ENCODE data around the gene GAL3ST3. TPM values are rescaled to one million over a fixed set of nuclear protein-coding genes. Genes with fewer than 3 reads are reported as not detected.

The GAL3ST3 gene
- total and polyA plus RNA-seq, 10 donors, result 0.03 to 0.04 (median 0.03) TPM; not detected in 7

DNA sequence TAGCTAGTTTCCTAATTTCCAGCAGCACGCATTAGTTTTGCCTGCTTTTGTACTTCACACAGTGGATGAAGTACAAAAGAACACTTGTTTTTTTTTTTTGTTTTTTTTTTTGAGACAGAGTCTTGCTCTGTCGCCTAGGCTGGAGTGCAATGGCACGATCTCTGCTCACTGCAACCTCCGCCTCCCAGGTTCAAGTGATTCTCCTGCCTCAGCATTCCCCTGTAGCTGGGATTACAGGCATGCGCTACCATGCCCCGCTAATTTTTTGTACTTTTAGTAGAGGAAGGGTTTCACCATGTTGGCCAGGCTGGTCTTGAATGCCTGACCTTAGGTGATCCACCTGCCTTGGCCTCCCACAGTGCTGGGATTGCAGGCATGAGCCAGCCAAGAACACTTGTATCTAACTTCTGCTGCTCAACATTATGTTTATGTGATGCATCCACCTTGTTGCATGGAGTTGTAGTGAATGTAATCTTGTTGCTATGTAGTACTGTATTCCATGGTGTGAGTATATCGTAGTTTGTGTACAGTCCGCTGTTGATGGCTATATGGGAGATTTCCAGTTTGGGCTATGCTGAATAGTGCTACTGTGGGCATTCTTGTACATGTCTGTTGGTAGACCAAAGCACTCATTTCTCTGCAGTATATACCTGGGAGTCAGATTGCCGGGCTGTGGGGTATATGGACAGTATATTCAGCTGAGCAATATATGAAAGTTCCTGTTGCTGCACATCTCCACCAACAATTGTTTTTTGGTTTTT, 38.4 kb upstream of the GAL3ST3 start:
- WGBS, 5 donors, result 91 to 96% (median 94%) methylated on average over 7 to 9 of the region's 9 CpGs
- Histone ChIP-seq H3K4me1 (peaks cover 21 to 81% (median 42%) of the 10 kb centered on the region in 6 donors), H3K9me3 (no peaks in the 10 kb centered on the region), H3K36me3 (peaks cover 0 to 5% (median 0%) of the 10 kb centered on the region in 6 donors), H3K27ac (peak overlapping the region in 2 of 8 donors; percentile 8 to 44), H3K4me3 (no peak overlapping the region), H3K27me3 (replicated peaks in 1 of 7) (no peaks in the 10 kb centered on the region)
- no peak for DNase-seq
- TF ChIP-seq POLR2A (IDR thresholded peaks at IDR 0.05) (no peak), POLR2AphosphoS5 (IDR thresholded peaks at IDR 0.05) (no peak)
- TF ChIP-seq, protein P1, sequence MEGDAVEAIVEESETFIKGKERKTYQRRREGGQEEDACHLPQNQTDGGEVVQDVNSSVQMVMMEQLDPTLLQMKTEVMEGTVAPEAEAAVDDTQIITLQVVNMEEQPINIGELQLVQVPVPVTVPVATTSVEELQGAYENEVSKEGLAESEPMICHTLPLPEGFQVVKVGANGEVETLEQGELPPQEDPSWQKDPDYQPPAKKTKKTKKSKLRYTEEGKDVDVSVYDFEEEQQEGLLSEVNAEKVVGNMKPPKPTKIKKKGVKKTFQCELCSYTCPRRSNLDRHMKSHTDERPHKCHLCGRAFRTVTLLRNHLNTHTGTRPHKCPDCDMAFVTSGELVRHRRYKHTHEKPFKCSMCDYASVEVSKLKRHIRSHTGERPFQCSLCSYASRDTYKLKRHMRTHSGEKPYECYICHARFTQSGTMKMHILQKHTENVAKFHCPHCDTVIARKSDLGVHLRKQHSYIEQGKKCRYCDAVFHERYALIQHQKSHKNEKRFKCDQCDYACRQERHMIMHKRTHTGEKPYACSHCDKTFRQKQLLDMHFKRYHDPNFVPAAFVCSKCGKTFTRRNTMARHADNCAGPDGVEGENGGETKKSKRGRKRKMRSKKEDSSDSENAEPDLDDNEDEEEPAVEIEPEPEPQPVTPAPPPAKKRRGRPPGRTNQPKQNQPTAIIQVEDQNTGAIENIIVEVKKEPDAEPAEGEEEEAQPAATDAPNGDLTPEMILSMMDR (IDR thresholded peaks at IDR 0.05 in 8 of 11, conservative IDR thresholded peaks at IDR 0.05 in 3 of 11), result no peak
- intact Hi-C loops (cut with DNase I; ENCODE audit: low total_unique reads), result no loop called here

DNA sequence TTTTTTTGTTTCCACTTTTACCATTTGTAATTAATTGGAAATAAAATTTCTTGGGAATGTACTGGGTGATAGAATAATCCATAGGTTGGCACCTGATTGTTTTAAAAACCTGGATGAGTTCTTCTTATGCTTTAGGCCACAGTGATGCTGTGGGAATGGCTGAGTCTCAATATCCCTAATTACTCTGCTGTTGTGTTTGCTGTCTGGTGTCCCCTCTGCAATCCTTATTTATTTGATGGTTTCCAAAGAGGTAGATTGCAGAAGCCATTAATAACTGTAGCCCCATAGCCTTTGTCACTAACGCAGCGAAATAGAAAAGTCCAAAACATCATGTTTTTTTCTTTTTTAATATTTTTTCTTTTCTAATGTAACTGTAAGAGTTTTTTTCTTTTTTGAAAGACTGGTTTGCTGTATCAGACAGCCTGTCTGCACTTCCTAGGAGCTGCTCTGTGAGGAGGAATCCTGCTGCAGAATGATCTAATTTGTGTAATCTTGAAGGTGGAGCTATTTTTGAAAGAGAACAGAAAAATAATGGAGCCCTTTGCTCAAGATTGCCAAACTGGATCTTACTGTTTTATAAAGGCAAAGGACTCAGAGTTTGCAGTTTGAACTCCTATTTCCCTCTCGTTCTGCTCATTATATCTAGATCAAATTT, 36.0 kb upstream of the GAL3ST3 start:
- peaks cover 42 to 94% (median 66%) of the 10 kb centered on the region in 6 donors for H3K4me1 ChIP-seq
- peak overlapping the region in 2 of 8 donors; percentile 20 to 33 for H3K27ac ChIP-seq
- no peaks in the 10 kb centered on the region for H3K27me3 ChIP-seq (replicated peaks in 1 of 7)
- no peak for DNase-seq
- no peak overlapping the region for H3K4me3 ChIP-seq
- WGBS, 5 donors, result 78 to 88% (median 87%) methylated on average over 3 of the region's 3 CpGs
- intact Hi-C loops (cut with DNase I; ENCODE audit: low total_unique reads), result no loop called here
- H3K36me3 ChIP-seq, result peaks cover 0 to 5% (median 0%) of the 10 kb centered on the region in 6 donors
- no peaks in the 10 kb centered on the region for H3K9me3 ChIP-seq
- no peak for TF ChIP-seq POLR2AphosphoS5 (IDR thresholded peaks at IDR 0.05)
- TF ChIP-seq POLR2A (IDR thresholded peaks at IDR 0.05), result no peak
- TF ChIP-seq, protein P1 (IDR thresholded peaks at IDR 0.05 in 8 of 11, conservative IDR thresholded peaks at IDR 0.05 in 3 of 11), result no peak

DNA sequence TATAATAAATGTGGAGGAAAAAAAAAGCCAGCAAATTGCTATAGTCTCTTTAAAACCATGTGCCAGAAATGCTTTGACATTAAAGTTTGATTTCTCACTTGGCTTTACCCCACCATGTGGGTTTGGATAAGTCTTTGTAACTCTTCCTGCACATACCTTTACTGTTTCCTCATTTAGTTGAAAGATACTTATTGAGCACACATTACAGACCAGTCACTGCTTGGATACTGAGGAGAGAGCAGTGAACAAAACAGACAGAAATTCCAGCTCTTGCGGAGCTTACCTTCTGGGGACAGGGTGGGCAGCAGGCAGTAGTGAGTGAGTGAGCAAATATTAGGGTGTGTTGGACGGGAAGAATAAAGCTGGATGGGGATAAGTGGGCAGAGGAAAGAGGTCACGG, 34.8 kb upstream of the GAL3ST3 start:
- no peak for DNase-seq
- WGBS, 5 donors, result 92 to 97% (median 94%) methylated on average over 3 of the region's 3 CpGs
- Histone ChIP-seq H3K4me1 (peaks cover 53 to 97% (median 77%) of the 10 kb centered on the region in 6 donors), H3K9me3 (no peaks in the 10 kb centered on the region), H3K36me3 (no peaks in the 10 kb centered on the region), H3K4me3 (no peak overlapping the region), H3K27me3 (replicated peaks in 1 of 7) (no peaks in the 10 kb centered on the region), H3K27ac (peak overlapping the region in 7 of 8 donors; percentile 13 to 91 (median 85))
- intact Hi-C loops (cut with DNase I; ENCODE audit: low total_unique reads), result no loop called here
- TF ChIP-seq POLR2AphosphoS5 (IDR thresholded peaks at IDR 0.05), result no peak
- no peak for TF ChIP-seq POLR2A (IDR thresholded peaks at IDR 0.05)
- TF ChIP-seq, protein P1 (IDR thresholded peaks at IDR 0.05 in 8 of 11, conservative IDR thresholded peaks at IDR 0.05 in 3 of 11), result no peak

Measured in spleen (tissue), 11 donors.